Body of pancreas (tissue), 4 donors: ENCODE measurements around the gene NMS. TPM values are rescaled to one million over a fixed set of nuclear protein-coding genes. Genes with fewer than 3 reads are reported as not detected.

Experiments
- ATAC-seq: fragments of 150-250 bp; one replicate; pipeline ENCODE4 v1.9.1; 2016
- DNase-seq, 4 donors: peaks; one replicate each; pipeline ENCODE4 v3.0.0-alpha.2; 2019
- H3K27ac ChIP-seq, 4 donors: fragments of 200-600 bp; sonication (generic); 1 replicate in 3 of 4; 2 replicates in 1 of 4; pipeline versions ENCODE4 v1.5.1 to v1.6.1; 2016 to 2019; ENCODE audit warnings: mild to moderate bottlenecking in 1 of 4, mixed read lengths in 1 of 4, moderate library complexity in 1 of 4
- H3K27me3 ChIP-seq, 2 donors: fragments of 200-600 bp; sonication (generic); one replicate each; pipeline ENCODE4 v1.6.0; 2016; ENCODE audit warnings: mild to moderate bottlenecking in 1 of 2
- H3K36me3 ChIP-seq, 2 donors: fragments of 200-600 bp; sonication (generic); replicated peaks in 1 of 2; 2 replicates each; pipeline ENCODE4 v1.5.1; 2016; ENCODE audit warnings: low read depth in 2 of 2; ENCODE audit not compliant: insufficient read depth in 1 of 2
- H3K4me1 ChIP-seq: fragments of 200-600 bp; sonication (generic); one replicate; pipeline ENCODE4 v1.6.0; 2016
- H3K4me3 ChIP-seq, 2 donors: fragments of 200-600 bp; sonication (generic); 1 replicate in 1 of 2; 2 replicates in 1 of 2; pipeline ENCODE4 v1.5.1; 2016 to 2019
- H3K9me3 ChIP-seq, 3 donors: fragments of 200-600 bp; sonication (generic); 1 replicate in 2 of 3; 2 replicates in 1 of 3; pipeline ENCODE4 v1.5.1; 2016
- POLR2A ChIP-seq, 3 donors: fragments of 450-650 bp; IDR thresholded peaks; one replicate each; pipeline ENCODE4 v1.6.1; 2016; ENCODE audit warnings: antibody characterized with exemption in 3 of 3, mild to moderate bottlenecking in 2 of 3
- WGBS, 2 donors: methylation state at CpG; one replicate each; pipeline ENCODE4 v1.1.5; 2017; 5-methylcytosine and 5-hydroxymethylcytosine counted together
- intact Hi-C: fragments of 100-400 bp; cut with DNase I; formaldehyde crosslinking; loops from one replicate; pipeline ENCODE4 v1.15.1; 2023
- total RNA-seq, 2 donors: library from RNA; depleted of rRNA; stranded (reverse); fragments of >200 nt; gene quantifications; one replicate each; pipeline ENCODE4 v1.1.0, GENCODE V29; 2016
- TF ChIP-seq, protein P1 (sequence below), 7 experiments: fragments of 450-650 bp in 4 of 7; fragments of 200-600 bp in 3 of 7; sonication (generic) in 3 of 7; IDR thresholded peaks; one replicate each; pipeline ENCODE4 v1.5.1; 2016 to 2019; ENCODE audit warnings: antibody characterized with exemption in 7 of 7

Gene NMS
- total RNA-seq, 2 donors from 2014 or later, result not detected

DNA sequence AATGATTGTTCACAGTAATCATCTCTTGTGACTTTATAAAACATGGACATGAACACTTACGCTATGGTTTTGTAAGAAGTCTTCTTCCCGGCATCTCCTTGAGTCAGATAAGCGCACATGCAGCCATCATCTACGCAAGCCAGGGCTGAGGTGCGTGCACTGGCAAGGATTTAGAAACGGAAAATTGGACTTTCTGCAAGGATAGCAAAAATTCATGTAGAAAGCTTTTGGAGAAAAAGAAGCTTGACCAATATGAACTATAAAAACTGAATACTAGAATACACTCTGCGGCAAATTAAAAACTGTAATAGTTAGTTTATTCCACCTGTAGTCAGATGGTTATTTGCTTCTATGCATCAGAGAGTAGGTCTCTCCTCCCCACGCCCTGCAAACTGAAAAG is 6.3 kb downstream of the NMS start:
- no peak overlapping the region for H3K4me3 ChIP-seq
- ATAC-seq (no peak), DNase-seq (no peak)
- no peak overlapping the region for H3K27ac ChIP-seq
- intact Hi-C loops, result no loop called here
- no peaks in the 10 kb centered on the region for H3K4me1 ChIP-seq
- H3K9me3 ChIP-seq, result no peaks in the 10 kb centered on the region
- 80 to 81% methylated on average over 8 of the region's 8 CpGs for WGBS, 2 donors
- H3K36me3 ChIP-seq, result no peaks in the 10 kb centered on the region
- no peaks in the 10 kb centered on the region for H3K27me3 ChIP-seq
- no peak for TF ChIP-seq POLR2A (IDR thresholded peaks at IDR 0.05)
- TF ChIP-seq, protein P1, sequence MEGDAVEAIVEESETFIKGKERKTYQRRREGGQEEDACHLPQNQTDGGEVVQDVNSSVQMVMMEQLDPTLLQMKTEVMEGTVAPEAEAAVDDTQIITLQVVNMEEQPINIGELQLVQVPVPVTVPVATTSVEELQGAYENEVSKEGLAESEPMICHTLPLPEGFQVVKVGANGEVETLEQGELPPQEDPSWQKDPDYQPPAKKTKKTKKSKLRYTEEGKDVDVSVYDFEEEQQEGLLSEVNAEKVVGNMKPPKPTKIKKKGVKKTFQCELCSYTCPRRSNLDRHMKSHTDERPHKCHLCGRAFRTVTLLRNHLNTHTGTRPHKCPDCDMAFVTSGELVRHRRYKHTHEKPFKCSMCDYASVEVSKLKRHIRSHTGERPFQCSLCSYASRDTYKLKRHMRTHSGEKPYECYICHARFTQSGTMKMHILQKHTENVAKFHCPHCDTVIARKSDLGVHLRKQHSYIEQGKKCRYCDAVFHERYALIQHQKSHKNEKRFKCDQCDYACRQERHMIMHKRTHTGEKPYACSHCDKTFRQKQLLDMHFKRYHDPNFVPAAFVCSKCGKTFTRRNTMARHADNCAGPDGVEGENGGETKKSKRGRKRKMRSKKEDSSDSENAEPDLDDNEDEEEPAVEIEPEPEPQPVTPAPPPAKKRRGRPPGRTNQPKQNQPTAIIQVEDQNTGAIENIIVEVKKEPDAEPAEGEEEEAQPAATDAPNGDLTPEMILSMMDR (IDR thresholded peaks at IDR 0.05), result no peak

DNA sequence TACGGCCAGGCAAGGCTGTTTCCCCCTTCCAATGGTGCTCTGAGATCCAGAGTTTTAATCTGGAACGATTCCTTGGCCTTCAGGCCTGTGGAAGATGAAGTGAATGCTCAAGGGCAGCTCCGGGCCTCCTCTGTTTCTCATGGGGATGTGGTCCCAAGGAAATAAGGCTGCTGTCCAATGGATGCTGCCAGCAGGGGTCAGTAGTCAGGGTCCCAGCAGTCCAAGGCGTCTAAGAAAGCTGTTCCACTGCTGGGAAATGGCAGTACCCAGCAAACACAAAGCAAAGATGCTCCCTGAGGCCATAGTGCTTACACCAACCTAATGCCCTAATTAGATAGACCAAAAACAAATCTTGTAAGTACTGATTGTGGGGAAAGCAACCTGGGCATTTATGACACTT is 12.5 kb downstream of the NMS start:
- H3K9me3 ChIP-seq, result no peaks in the 10 kb centered on the region
- H3K4me1 ChIP-seq, result no peaks in the 10 kb centered on the region
- intact Hi-C loops, result no loop called here
- TF ChIP-seq, protein P1 (IDR thresholded peaks at IDR 0.05), result no peak
- TF ChIP-seq POLR2A (IDR thresholded peaks at IDR 0.05), result no peak
- 61 to 70% methylated on average over 4 of the region's 4 CpGs for WGBS, 2 donors
- DNase-seq, result no peak
- H3K4me3 ChIP-seq, result no peak overlapping the region
- no peak overlapping the region for H3K27ac ChIP-seq
- H3K36me3 ChIP-seq, result no peaks in the 10 kb centered on the region
- ATAC-seq, result no peak
- no peaks in the 10 kb centered on the region for H3K27me3 ChIP-seq

DNA sequence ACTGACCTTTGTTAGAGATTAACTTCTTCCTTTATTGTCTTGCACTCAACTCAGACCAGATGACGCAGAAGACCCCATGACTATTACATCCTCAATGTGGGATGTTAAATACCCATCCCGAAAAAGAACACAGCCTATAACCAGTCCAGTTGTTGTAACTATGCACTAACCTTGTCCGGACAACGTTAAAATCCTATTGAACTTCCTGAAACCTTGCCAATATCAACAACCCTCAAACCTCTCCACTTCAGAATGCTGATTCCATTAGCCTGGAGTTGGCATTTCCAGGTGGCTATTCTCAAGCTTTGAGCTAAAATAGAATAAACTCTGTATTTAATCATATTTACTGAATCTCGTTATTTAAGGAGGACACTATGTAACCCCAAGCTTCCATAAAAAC is 13.6 kb downstream of the NMS start:
- Histone ChIP-seq H3K36me3 (no peaks in the 10 kb centered on the region), H3K4me1 (no peaks in the 10 kb centered on the region), H3K27ac (no peak overlapping the region), H3K9me3 (no peaks in the 10 kb centered on the region), H3K4me3 (no peak overlapping the region), H3K27me3 (no peaks in the 10 kb centered on the region)
- intact Hi-C loops, result no loop called here
- ATAC-seq, result no peak
- 47 to 55% methylated on average over 5 of the region's 5 CpGs for WGBS, 2 donors
- no peak for DNase-seq
- TF ChIP-seq POLR2A (IDR thresholded peaks at IDR 0.05), result no peak
- TF ChIP-seq, protein P1 (IDR thresholded peaks at IDR 0.05), result no peak

DNA sequence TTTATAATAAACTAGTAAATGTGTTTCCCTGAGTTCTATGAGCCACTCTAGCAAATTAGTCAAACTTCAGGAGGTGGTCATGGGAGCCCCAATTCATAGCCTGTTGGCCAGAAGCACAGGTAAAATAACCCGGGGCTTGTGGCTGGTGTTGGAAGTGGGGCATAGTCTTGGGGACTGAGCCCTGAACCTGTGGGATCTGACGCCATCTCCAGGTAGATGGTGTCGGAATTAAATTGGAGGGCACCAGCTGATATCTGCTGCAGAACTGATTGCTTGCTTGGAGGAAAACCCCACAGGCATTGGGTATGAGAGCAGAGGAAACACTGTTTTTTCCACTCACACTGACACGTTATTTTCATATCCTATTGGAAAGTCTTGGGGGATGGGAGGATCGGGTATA is 14.1 kb downstream of the NMS start:
- Histone ChIP-seq H3K27ac (no peak overlapping the region), H3K4me1 (no peaks in the 10 kb centered on the region), H3K4me3 (no peak overlapping the region), H3K9me3 (no peaks in the 10 kb centered on the region), H3K27me3 (no peaks in the 10 kb centered on the region), H3K36me3 (no peaks in the 10 kb centered on the region)
- no peak for ATAC-seq
- intact Hi-C loops, result no loop called here
- DNase-seq, result no peak
- 63 to 67% methylated on average over 5 of the region's 5 CpGs for WGBS, 2 donors
- no peak for TF ChIP-seq POLR2A (IDR thresholded peaks at IDR 0.05)
- TF ChIP-seq, protein P1 (IDR thresholded peaks at IDR 0.05), result no peak

- intact Hi-C loops, result no loop called here
- 85 to 87% methylated on average over 2 of the region's 2 CpGs for WGBS, 2 donors
- no peak for ATAC-seq
Observed at GRCh38 chr2:100485396-100485795, 15.1 kb downstream of the NMS start.

More at GRCh38 chr2:100485396-100485795, 15.1 kb downstream of the NMS start:
- DNase-seq, result no peak
- Histone ChIP-seq H3K4me1 (no peaks in the 10 kb centered on the region), H3K4me3 (no peak overlapping the region), H3K36me3 (no peaks in the 10 kb centered on the region), H3K27me3 (no peaks in the 10 kb centered on the region), H3K27ac (no peak overlapping the region), H3K9me3 (no peaks in the 10 kb centered on the region)
- TF ChIP-seq, protein P1 (IDR thresholded peaks at IDR 0.05), result no peak
- TF ChIP-seq POLR2A (IDR thresholded peaks at IDR 0.05), result no peak
